Activated T-helper 2 cell treated with anti-CD3 and anti-CD28 coated beads, Interferon-gamma antibody, Interleukin-2, Interleukin-4, amounts not matched to agents 10 μg/mL and 5 μg/mL and 100 μg/mL, durations not matched to agents 14 hours and 24 hours and 36 hours (primary cell): ENCODE measurements around the gene TNS3. TPM values are rescaled to one million over a fixed set of nuclear protein-coding genes. Genes with fewer than 3 reads are reported as not detected.
"Not testable (repeated sequence)": the region's sequence is repeated elsewhere in the genome, so short reads cannot be mapped to it uniquely, and the experiment has no call there.

Experiments used
- DNase-seq: peaks from one replicate; pipeline ENCODE4 v3.0.0; 2021; ENCODE audit warnings: low spot score
- H3K27ac Mint-ChIP-seq: one replicate; pipeline ENCODE4 v1.8.0; 2021; ENCODE audit warnings: mixed read lengths
- H3K27me3 Mint-ChIP-seq: one replicate; pipeline ENCODE4 v1.8.0; 2021; ENCODE audit warnings: low read depth, mixed read lengths
- H3K36me3 Mint-ChIP-seq: one replicate; pipeline ENCODE4 v1.8.0; 2021; ENCODE audit warnings: low read depth, mixed read lengths
- H3K4me1 Mint-ChIP-seq: one replicate; pipeline ENCODE4 v1.8.0; 2021; ENCODE audit warnings: low read depth, mixed read lengths
- H3K4me3 Mint-ChIP-seq: one replicate; pipeline ENCODE4 v1.8.0; 2021; ENCODE audit warnings: low read depth, mild to moderate bottlenecking, moderate library complexity, mixed read lengths
- H3K9me3 Mint-ChIP-seq: one replicate; pipeline ENCODE4 v1.8.0; 2021; ENCODE audit warnings: mixed read lengths
- intact Hi-C: fragments of 100-400 bp; cut with micrococcal nuclease; formaldehyde crosslinking; loops from one replicate; pipeline ENCODE4 v1.15.1; 2023
- total RNA-seq: library from RNA; stranded (reverse); gene quantifications from 2 replicates; pipeline ENCODE4 v1.2.3, GENCODE V29; 2022

The TNS3 gene
- total RNA-seq, 1 donor from 2014 or later: 5.3 TPM

- H3K9me3 Mint-ChIP-seq: no peaks in the 10 kb centered on the region
- no peaks in the 10 kb centered on the region for H3K4me1 Mint-ChIP-seq
- DNase-seq: no peak
- no peaks in the 10 kb centered on the region for H3K27me3 Mint-ChIP-seq
- no peak overlapping the region for H3K4me3 Mint-ChIP-seq
- H3K27ac Mint-ChIP-seq: no peak overlapping the region
- intact Hi-C loops: no loop called here
- no peaks in the 10 kb centered on the region for H3K36me3 Mint-ChIP-seq
Observed at GRCh38 chr7:47611045-47611511, 29.2 kb upstream of the TNS3 start.

GRCh38 chr7:47610506-47611044 is 28.7 kb upstream of the TNS3 start:
- H3K27me3 Mint-ChIP-seq: no peaks in the 10 kb centered on the region
- H3K4me1 Mint-ChIP-seq: no peaks in the 10 kb centered on the region
- no peaks in the 10 kb centered on the region for H3K36me3 Mint-ChIP-seq
- H3K27ac Mint-ChIP-seq: no peak overlapping the region
- no peak overlapping the region for H3K4me3 Mint-ChIP-seq
- no peaks in the 10 kb centered on the region for H3K9me3 Mint-ChIP-seq
- DNase-seq: no peak
- intact Hi-C loops: no loop called here

DNA sequence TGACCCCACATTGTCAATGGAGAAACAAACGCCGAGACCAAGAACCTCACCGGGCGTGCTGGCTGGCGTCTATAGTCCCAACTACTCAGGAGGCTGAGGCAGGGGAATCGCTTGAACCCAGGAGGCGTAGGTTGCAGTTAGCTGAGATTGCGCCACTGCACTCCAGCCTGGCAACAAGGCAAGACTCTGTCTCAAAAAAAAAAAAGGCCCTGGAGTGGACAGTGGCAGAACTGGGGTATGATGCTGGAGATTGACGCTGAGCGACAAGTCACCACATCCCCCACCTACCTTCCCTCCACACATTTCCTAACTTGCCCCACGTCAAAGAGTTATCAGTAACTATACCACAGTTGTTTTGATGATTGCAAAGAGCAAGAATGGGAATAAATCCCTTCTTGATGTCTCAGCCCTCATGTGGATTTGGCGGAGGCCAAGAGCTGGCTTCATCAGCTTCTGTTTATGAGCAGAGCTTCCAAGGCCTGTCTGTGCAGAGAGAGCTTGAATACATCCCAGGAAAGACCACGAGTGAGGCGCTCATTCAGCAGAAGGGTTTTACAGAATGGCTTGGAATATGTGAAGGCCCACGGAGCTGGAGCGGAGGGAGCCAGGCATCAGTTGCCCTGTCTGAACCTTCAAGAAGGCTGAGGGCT is 28.0 kb upstream of the TNS3 start:
- no peaks in the 10 kb centered on the region for H3K9me3 Mint-ChIP-seq
- H3K4me3 Mint-ChIP-seq: no peak overlapping the region
- intact Hi-C loops: no loop called here
- H3K27me3 Mint-ChIP-seq: no peaks in the 10 kb centered on the region
- no peak overlapping the region for H3K27ac Mint-ChIP-seq
- H3K36me3 Mint-ChIP-seq: no peaks in the 10 kb centered on the region
- no peak for DNase-seq
- no peaks in the 10 kb centered on the region for H3K4me1 Mint-ChIP-seq

- intact Hi-C loops, H3K27ac Mint-ChIP-seq: not testable (repeated sequence)
Observed at GRCh38 chr7:47606593-47607046, 24.7 kb upstream of the TNS3 start.

GRCh38 chr7:47605816-47606575 is 24.1 kb upstream of the TNS3 start:
- DNase-seq: no peak
- intact Hi-C loops: no loop called here
- Mint-ChIP-seq H3K4me3 (no peak overlapping the region), H3K27ac (no peak overlapping the region), H3K4me1 (no peaks in the 10 kb centered on the region), H3K36me3 (no peaks in the 10 kb centered on the region), H3K27me3 (no peaks in the 10 kb centered on the region), H3K9me3 (no peaks in the 10 kb centered on the region)

More at GRCh38 chr7:47606593-47607046, 24.7 kb upstream of the TNS3 start:
- H3K9me3 Mint-ChIP-seq, H3K4me1 Mint-ChIP-seq, DNase-seq, H3K27me3 Mint-ChIP-seq, H3K4me3 Mint-ChIP-seq, H3K36me3 Mint-ChIP-seq: not testable (repeated sequence)

GRCh38 chr7:47604496-47604890 is 22.6 kb upstream of the TNS3 start:
- Mint-ChIP-seq H3K4me1 (no peaks in the 10 kb centered on the region), H3K36me3 (no peaks in the 10 kb centered on the region), H3K9me3 (no peaks in the 10 kb centered on the region), H3K27ac (no peak overlapping the region), H3K27me3 (no peaks in the 10 kb centered on the region), H3K4me3 (no peak overlapping the region)
- DNase-seq: no peak
- intact Hi-C loops: no loop called here

DNA sequence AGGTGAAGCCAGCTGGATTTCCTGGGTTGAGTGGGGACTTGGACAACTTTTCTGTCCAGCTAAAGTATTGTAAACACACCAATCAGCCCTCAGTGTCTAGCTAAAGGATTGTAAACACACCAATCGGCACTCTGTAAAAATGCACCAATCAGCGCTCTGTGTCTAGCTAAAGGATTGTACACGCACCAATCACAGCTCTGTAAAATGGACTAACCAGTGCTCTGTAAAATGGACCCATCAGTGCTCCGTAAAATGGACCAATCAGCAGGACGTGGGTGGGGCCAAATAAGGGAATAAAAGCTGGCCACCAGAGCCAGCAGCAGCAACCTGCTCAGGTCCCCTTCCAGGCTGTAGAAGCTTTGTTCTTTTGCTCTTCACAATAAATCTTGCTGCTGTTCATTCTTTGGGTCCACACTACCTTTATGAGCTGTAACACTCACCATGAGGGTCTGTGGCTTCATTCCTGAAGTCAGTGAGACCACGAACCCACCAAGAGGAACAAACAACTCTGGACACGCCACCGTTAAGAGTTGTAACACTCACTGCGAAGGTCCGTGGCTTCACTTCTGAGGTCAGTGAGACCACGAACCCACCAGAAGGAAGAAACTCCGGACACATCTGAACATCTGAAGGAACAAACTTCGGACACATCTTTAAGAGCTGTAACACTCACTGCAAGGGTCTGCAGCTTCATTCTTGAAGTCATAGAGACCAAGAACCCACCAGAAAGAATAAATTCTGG is 21.8 kb upstream of the TNS3 start:
- DNase-seq, H3K4me1 Mint-ChIP-seq, H3K27ac Mint-ChIP-seq, H3K27me3 Mint-ChIP-seq, H3K9me3 Mint-ChIP-seq, H3K4me3 Mint-ChIP-seq, H3K36me3 Mint-ChIP-seq, intact Hi-C loops: not testable (repeated sequence)

DNA sequence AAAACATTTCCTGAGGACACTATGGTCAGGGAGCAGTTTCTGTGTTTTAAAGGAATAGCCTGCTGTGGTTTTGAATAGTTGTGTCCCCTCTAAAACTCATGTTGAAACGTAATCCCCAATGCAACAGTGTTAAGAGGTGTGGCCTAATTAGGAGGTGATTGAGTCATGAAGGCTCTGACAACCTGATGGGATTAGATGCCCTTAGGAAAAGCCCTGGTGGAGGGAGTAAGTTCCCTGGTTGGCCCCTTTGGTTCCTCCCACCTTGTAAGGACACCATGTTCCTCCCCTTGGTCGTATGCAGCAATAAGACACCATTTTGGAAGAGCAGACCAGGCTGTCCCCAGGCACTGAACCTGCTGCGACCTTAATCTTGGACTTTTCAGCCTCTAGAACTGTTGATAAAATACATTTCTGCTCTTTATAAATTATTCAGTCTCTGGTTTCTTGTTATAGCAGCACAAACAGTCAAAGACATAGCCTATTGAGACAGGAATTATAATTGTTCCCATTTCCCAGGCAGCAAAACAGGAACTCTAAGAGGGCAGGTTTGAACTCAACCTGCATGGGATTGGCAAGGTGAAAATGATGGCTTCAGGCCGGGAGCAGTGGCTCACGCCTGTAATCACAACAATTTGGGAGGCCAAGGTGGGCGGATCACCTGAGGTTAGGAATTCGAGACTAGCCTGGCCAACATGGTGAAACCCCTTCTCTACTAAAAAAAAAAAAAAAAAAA is 20.5 kb upstream of the TNS3 start:
- H3K9me3 Mint-ChIP-seq: peaks cover 9% of the 10 kb centered on the region
- no peak for DNase-seq
- H3K4me3 Mint-ChIP-seq: no peak overlapping the region
- no peaks in the 10 kb centered on the region for H3K4me1 Mint-ChIP-seq
- no peaks in the 10 kb centered on the region for H3K36me3 Mint-ChIP-seq
- intact Hi-C loops: no loop called here
- no peaks in the 10 kb centered on the region for H3K27me3 Mint-ChIP-seq
- no peak overlapping the region for H3K27ac Mint-ChIP-seq

DNA sequence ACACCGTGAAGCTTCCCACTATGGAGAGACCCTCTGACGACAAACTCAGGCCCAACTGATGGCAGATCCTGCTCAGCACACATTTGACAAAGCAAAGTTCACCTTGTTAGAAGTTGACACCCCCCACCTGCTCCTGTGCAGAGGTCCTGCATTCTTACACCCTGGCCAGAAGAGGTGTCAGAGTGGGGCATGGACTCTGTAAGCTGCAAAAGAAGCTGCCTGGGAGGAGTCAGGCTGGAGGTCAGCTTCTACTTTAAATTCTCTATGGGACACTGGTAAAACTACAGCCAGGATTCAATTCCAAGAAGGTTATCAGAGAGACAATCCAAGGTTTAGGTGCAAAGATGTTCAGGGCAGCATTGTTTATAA is 20.0 kb upstream of the TNS3 start:
- H3K27ac Mint-ChIP-seq: no peak overlapping the region
- H3K36me3 Mint-ChIP-seq: no peaks in the 10 kb centered on the region
- intact Hi-C loops: no loop called here
- H3K9me3 Mint-ChIP-seq: peaks cover 15% of the 10 kb centered on the region
- no peaks in the 10 kb centered on the region for H3K27me3 Mint-ChIP-seq
- no peak overlapping the region for H3K4me3 Mint-ChIP-seq
- no peak for DNase-seq
- H3K4me1 Mint-ChIP-seq: no peaks in the 10 kb centered on the region

DNA sequence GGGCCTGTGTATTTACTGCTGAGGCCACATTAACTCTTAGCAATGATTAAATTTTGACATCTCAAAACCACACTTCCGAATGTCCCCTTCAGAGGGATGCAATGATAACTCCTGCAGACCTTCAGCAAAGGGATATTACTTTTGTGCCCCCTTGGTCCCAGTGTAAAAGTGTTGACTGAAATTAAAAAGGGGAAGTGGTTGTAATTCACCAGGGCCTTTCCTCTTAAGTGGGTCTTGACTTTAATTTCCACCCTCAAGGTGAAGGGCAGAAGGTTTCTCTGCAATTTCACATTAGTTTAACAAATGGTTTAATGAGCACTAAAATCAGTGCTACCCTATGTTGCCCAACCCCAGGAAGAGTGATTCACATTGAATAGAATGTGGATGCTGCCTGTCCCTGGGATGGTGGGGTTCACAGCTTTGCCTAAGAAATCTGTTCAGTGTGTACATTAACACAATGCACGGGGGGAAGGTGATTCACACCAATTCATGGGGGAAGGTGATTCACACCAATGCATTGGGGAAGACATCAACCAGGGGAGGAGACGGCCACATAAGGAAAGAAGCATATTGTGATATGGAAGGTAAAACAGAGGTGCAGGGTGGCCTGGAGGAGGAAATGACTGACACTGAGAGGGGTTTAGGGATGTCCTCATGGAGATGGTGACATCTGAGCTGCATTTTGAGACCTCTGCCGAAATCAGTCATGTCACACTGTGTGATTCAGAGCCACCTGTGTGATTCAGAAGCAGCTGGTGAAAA is 19.4 kb upstream of the TNS3 start:
- H3K4me3 Mint-ChIP-seq: no peak overlapping the region

DNA sequence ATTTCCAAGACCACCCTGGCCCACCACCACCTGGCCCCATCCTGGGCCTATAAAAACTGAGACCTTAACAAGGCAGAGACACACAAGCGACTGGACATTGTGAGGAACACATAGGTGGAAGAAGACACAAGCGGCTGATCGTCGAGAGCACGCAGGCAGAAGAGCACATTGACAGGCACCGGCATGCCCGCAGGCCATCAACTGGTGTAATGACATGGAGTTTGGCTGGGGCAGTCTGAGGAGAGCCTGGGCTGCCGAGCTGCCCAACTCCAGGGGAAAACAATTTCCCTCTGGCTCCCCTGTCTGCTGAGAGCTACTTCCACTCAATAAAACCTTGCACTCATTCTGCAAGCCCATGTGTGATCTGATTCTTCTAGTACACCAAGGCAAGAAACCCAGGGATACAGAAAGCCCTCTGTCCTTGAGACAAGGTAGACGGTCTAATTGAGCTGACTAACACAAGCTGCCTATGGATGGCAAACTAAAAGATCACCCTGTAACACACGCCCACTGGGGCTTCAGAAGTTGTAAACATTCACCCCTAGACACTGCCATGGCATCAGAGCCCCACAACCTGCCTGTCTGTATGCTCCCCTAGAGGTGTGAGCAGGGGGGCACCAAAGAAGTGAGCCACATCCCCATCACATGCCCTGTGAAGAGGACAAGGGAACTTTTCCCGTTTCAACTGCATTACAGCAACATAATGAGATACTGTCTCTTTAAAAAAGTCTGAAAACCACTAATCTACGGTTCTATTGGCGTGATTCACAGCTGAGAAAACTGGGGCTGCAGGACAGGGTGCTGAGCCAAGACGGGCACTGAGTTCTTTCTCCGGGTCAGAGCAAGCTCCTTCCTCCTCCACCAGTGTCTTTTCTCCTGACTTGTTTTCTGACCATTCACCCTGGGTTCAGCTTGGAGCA is 18.5 kb upstream of the TNS3 start:
- H3K36me3 Mint-ChIP-seq: no peaks in the 10 kb centered on the region
- no peaks in the 10 kb centered on the region for H3K27me3 Mint-ChIP-seq
- no peak overlapping the region for H3K27ac Mint-ChIP-seq
- peaks cover 22% of the 10 kb centered on the region for H3K9me3 Mint-ChIP-seq
- H3K4me1 Mint-ChIP-seq: no peaks in the 10 kb centered on the region
- no peak for DNase-seq
- H3K4me3 Mint-ChIP-seq: no peak overlapping the region
- intact Hi-C loops: no loop called here

More for the DNA sequence above, 19.4 kb upstream of the TNS3 start:
- DNase-seq: no peak
- H3K27ac Mint-ChIP-seq: no peak overlapping the region
- no peaks in the 10 kb centered on the region for H3K36me3 Mint-ChIP-seq
- H3K4me1 Mint-ChIP-seq: no peaks in the 10 kb centered on the region
- no peaks in the 10 kb centered on the region for H3K27me3 Mint-ChIP-seq
- H3K9me3 Mint-ChIP-seq: peaks cover 20% of the 10 kb centered on the region
- intact Hi-C loops: no loop called here
